ENCODE results near the gene CYB5R4. TPM values are rescaled to one million over a fixed set of nuclear protein-coding genes. Genes with fewer than 3 reads are reported as not detected.

Gene CYB5R4
- polyA plus RNA-seq, 2 of the 4 experiments (the other 2 are of a cell fraction), result 21.3 to 25.5 TPM

- no peak for TF ChIP-seq PHF8 (IDR thresholded peaks at IDR 0.05; ENCODE audit: borderline replicate concordance, low read depth)
Measured at GRCh38 chr6:83976871-83977270, 117.4 kb downstream of the CYB5R4 start (continued).

DNA sequence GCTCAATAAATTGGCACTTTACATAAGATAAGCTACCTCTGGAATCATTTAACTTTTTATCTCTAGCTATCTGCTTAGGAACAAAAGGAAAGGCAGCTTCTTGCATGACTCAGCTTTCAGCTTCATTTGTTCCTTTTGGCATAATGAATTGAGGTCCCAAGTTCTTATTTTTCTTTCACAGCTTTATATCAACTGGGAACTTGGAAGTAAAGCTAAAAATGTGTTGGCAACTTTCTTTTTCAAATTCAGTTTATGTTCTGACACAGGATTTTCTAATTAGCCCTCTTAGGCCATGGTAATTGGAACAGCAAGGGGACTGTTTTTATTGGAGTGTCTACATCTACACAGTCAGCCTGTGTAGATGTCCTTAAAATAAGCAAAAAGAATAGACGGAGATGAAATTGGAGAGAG lies 118.8 kb downstream of the CYB5R4 start:
- TF ChIP-seq HDAC2 (IDR thresholded peaks at IDR 0.05) (no peak), PBX3 (IDR thresholded peaks at IDR 0.05) (no peak), PHF8 (IDR thresholded peaks at IDR 0.05; ENCODE audit: borderline replicate concordance, low read depth) (no peak), TP53 (CRISPR knock-in tag; IDR thresholded peaks at IDR 0.05) (no peak), CHD4 (IDR thresholded peaks at IDR 0.05; ENCODE audit: borderline replicate concordance) (no peak), NPAS2 (CRISPR knock-in tag; IDR thresholded peaks at IDR 0.05; ENCODE audit: borderline replicate concordance) (no peak), NR3C1 (IDR thresholded peaks at IDR 0.05) (no peak), KDM1A (IDR thresholded peaks at IDR 0.05; ENCODE audit: low read depth) (no peak), ZNF302 (CRISPR knock-in tag; IDR thresholded peaks at IDR 0.05) (no peak), EP300 (IDR thresholded peaks at IDR 0.05) (no peak), NFE2L2 (conservative IDR thresholded peaks at IDR 0.05; ENCODE audit: low read length) (no peak)
- ChIA-PET POLR2A (no interaction called here), CTCF (no interaction called here)
- H3K4me2 ChIP-seq, result no peak overlapping the region
- H3K27ac ChIP-seq, result no peak overlapping the region
- H3K9me3 ChIP-seq, result peaks cover 2% of the 10 kb centered on the region; the same call in 1 of the 3 replicates
- DNase-seq (ENCODE audit: low read depth in 1 of 2, low spot score in 1 of 2) (no peak), FAIRE-seq (no peak), ATAC-seq (no peak)
- 90% methylated on average over 1 of the region's 1 CpG for WGBS (ENCODE audit: missing lambda C conversion rate)
- no peaks in the 10 kb centered on the region for H3K4me1 ChIP-seq
- no peak overlapping the region for H3K4me3 ChIP-seq

DNA sequence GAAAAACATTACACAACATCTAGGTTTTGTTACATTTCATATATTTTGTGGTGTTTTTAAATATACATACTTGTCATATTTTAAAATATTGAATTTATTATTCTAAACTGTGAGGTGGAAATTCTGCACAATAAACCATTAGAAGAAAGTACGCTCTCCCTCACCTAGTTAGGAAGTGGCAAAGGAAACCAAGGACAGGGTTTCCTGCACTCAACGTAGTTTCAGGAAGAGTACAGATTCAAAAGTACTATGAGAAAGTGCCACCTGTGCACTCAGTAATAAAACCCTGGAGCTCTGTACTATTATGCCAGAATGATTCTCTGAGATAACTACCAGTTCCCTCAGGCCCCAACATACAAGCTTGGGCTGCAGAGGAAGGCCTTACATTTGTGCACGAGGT lies 119.5 kb downstream of the CYB5R4 start:
- ChIA-PET CTCF (no interaction called here), POLR2A (no interaction called here)
- H3K9me3 ChIP-seq, result peaks cover 2% of the 10 kb centered on the region; the same call in 1 of the 3 replicates
- FAIRE-seq, result no peak
- H3K4me2 ChIP-seq, result no peak overlapping the region
- no peak overlapping the region for H3K27ac ChIP-seq
- no peaks in the 10 kb centered on the region for H3K4me1 ChIP-seq
- ATAC-seq, result no peak
- 68% methylated on average over 3 of the region's 3 CpGs for WGBS (ENCODE audit: missing lambda C conversion rate)
- TF ChIP-seq CHD2 (IDR thresholded peaks at IDR 0.05; ENCODE audit: low read length, partially characterized antibody) (no peak), MAZ (IDR thresholded peaks at IDR 0.05; ENCODE audit: borderline replicate concordance, low read depth, low read length) (no peak), RFX5 (IDR thresholded peaks at IDR 0.05) (no peak), USF2 (IDR thresholded peaks at IDR 0.05) (no peak), PBX3 (IDR thresholded peaks at IDR 0.05) (no peak), EHMT2 (IDR thresholded peaks at IDR 0.05; ENCODE audit: low read depth) (no peak), GATA3 (IDR thresholded peaks at IDR 0.05; ENCODE audit: borderline replicate concordance) (no peak)
- TF ChIP-seq, protein P1, sequence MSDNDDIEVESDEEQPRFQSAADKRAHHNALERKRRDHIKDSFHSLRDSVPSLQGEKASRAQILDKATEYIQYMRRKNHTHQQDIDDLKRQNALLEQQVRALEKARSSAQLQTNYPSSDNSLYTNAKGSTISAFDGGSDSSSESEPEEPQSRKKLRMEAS (IDR thresholded peaks at IDR 0.05), result no peak
- DNase-seq (ENCODE audit: low read depth in 1 of 2, low spot score in 1 of 2), result no peak
- H3K4me3 ChIP-seq, result no peak overlapping the region

DNA sequence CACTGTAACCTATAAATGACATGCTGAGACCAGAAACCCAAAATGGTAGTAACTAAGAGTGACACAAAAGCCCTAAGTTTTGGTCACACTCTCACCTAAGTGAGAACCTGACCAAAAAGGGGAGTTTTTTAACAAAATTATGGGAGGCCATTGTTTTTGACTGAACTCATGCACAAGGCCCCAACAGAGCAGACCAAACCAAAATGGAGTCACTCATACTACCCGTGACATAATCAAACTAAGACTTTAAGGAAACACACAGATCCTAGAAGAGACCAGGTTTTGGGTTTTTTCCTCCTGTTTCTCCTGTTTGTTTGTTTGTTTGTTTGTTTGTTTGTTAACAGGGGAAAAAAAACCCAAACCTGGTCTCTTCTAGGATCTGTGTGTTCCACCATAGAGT lies 124.9 kb downstream of the CYB5R4 start:
- FAIRE-seq, result no peak
- ATAC-seq, result no peak
- no peak overlapping the region for H3K4me2 ChIP-seq
- WGBS (ENCODE audit: missing lambda C conversion rate), result 91% methylated on average over 1 of the region's 1 CpG
- POLR2A ChIA-PET, result no interaction called here
- H3K4me1 ChIP-seq, result no peaks in the 10 kb centered on the region
- TF ChIP-seq, protein P2, sequence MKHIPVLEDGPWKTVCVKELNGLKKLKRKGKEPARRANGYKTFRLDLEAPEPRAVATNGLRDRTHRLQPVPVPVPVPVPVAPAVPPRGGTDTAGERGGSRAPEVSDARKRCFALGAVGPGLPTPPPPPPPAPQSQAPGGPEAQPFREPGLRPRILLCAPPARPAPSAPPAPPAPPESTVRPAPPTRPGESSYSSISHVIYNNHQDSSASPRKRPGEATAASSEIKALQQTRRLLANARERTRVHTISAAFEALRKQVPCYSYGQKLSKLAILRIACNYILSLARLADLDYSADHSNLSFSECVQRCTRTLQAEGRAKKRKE (CRISPR knock-in tag; IDR thresholded peaks at IDR 0.05; ENCODE audit: low read depth), result no peak
- TF ChIP-seq PBX3 (IDR thresholded peaks at IDR 0.05) (no peak), FOSL2 (IDR thresholded peaks at IDR 0.05) (no peak), FOSL2 (CRISPR knock-in tag; IDR thresholded peaks at IDR 0.05) (no peak), RFX5 (IDR thresholded peaks at IDR 0.05) (no peak), CBX2 (IDR thresholded peaks at IDR 0.05; ENCODE audit: borderline replicate concordance, low read depth) (no peak), KDM1A (IDR thresholded peaks at IDR 0.05; ENCODE audit: low read depth) (no peak), NPAS2 (CRISPR knock-in tag; IDR thresholded peaks at IDR 0.05; ENCODE audit: borderline replicate concordance) (no peak), HOXA7 (CRISPR knock-in tag; IDR thresholded peaks at IDR 0.05) (no peak), CBX8 (IDR thresholded peaks at IDR 0.05) (no peak), PHF8 (IDR thresholded peaks at IDR 0.05; ENCODE audit: borderline replicate concordance, low read depth) (no peak)
- no peak overlapping the region for H3K4me3 ChIP-seq
- peaks cover 2% of the 10 kb centered on the region; the same call in 1 of the 3 replicates for H3K9me3 ChIP-seq
- CTCF ChIA-PET, result no interaction called here
- DNase-seq (ENCODE audit: low read depth in 1 of 2, low spot score in 1 of 2), result no peak
- H3K27ac ChIP-seq, result no peak overlapping the region
